WTC11 (cell line): ENCODE results near the gene CCDC50. TPM values are rescaled to one million over a fixed set of nuclear protein-coding genes. Genes with fewer than 3 reads are reported as not detected.
A peak's percentile ranks its signal among the peaks of the same experiment; 100 is the strongest.

ENCODE experiments used
- ATAC-seq: fragments of 200-7000 bp; cut with Tn5 transposase; 2 replicates; pipeline ENCODE4 v1.10.0; 2021; ENCODE audit warnings: mild to moderate bottlenecking, moderate library complexity
- CTCF ChIA-PET: fragments of 300-600 bp; sonication (Branson Sonifier 250); formaldehyde crosslinking; loops from one replicate; lab custom pipeline; 2021; ENCODE audit warnings: antibody characterized with exemption; lab: Charles Lee
- POLR2A ChIA-PET: fragments of 350-600 bp; sonication (Branson Sonifier 250); formaldehyde crosslinking; loops from one replicate; lab custom pipeline; 2021; ENCODE audit warnings: antibody characterized with exemption; lab: Charles Lee
- DNase-seq: peaks from one replicate; pipeline ENCODE4 v3.0.0; 2021; ENCODE audit warnings: low spot score
- H3K27ac Mint-ChIP-seq: 2 replicates; pipeline ENCODE4 v1.8.0; 2021; ENCODE audit warnings: mixed read lengths
- H3K27me3 Mint-ChIP-seq: 2 replicates; pipeline ENCODE4 v1.8.0; 2021; ENCODE audit warnings: low read depth, mild to moderate bottlenecking, moderate library complexity, mixed read lengths
- H3K36me3 Mint-ChIP-seq: 2 replicates; pipeline ENCODE4 v1.8.0; 2021; ENCODE audit warnings: mixed read lengths
- H3K4me1 Mint-ChIP-seq: 2 replicates; pipeline ENCODE4 v1.8.0; 2022; ENCODE audit warnings: mixed read lengths
- H3K4me3 Mint-ChIP-seq: 2 replicates; pipeline ENCODE4 v1.8.0; 2021; ENCODE audit warnings: mild to moderate bottlenecking, moderate library complexity, mixed read lengths
- H3K9me3 Mint-ChIP-seq: 2 replicates; pipeline ENCODE4 v1.8.0; 2021; ENCODE audit warnings: mixed read lengths
- AFF4 ChIP-seq: sonication (generic); formaldehyde crosslinking; IDR thresholded peaks from 2 replicates; pipeline ENCODE4 v1.8.1; 2023; ENCODE audit warnings: mild to moderate bottlenecking, missing genetic modification reagents, borderline replicate concordance
- ATF3 ChIP-seq: sonication (generic); formaldehyde crosslinking; conservative IDR thresholded peaks from 2 replicates; pipeline ENCODE4 v1.8.1; 2022; ENCODE audit warnings: mild to moderate bottlenecking, missing genetic modification reagents
- CDX4 ChIP-seq: fragments of 250-450 bp; sonication (Bioruptor Pico); IDR thresholded peaks from 2 replicates; pipeline ENCODE4 v1.9.0; 2021; ENCODE audit warnings: moderate library complexity, mild to moderate bottlenecking, inconsistent platforms, borderline replicate concordance
- CREB1 ChIP-seq: sonication (generic); formaldehyde crosslinking; IDR thresholded peaks from 2 replicates; pipeline ENCODE4 v1.8.0; 2023; ENCODE audit warnings: mild to moderate bottlenecking, missing genetic modification reagents
- GRHL2 ChIP-seq: fragments of 250-450 bp; sonication (Bioruptor Pico); IDR thresholded peaks from 2 replicates; pipeline ENCODE4 v1.8.0; 2022; ENCODE audit warnings: mild to moderate bottlenecking, moderate library complexity; ENCODE audit not compliant: insufficient replicate concordance, severe bottlenecking
- JUN ChIP-seq: sonication (generic); formaldehyde crosslinking; IDR thresholded peaks from 2 replicates; pipeline ENCODE4 v1.8.0; 2023; ENCODE audit warnings: mild to moderate bottlenecking, missing genetic modification reagents
- MLX ChIP-seq: sonication (generic); formaldehyde crosslinking; IDR thresholded peaks from 2 replicates; pipeline ENCODE4 v1.8.1; 2023; ENCODE audit warnings: mild to moderate bottlenecking, missing genetic modification reagents, moderate library complexity
- MXD4 ChIP-seq: fragments of 250-450 bp; sonication (Bioruptor Pico); IDR thresholded peaks from 2 replicates; pipeline ENCODE4 v1.8.0; 2021; ENCODE audit warnings: mild to moderate bottlenecking, moderate library complexity, borderline replicate concordance
- NFATC4 ChIP-seq: fragments of 250-450 bp; sonication (Bioruptor Pico); IDR thresholded peaks from 2 replicates; pipeline ENCODE4 v1.9.0; 2021; ENCODE audit warnings: mild to moderate bottlenecking
- NFYB ChIP-seq: sonication (generic); formaldehyde crosslinking; conservative IDR thresholded peaks from 2 replicates; pipeline ENCODE4 v1.8.0; 2022; ENCODE audit warnings: low read depth, missing genetic modification reagents
- OVOL2 ChIP-seq: fragments of 250-450 bp; sonication (Bioruptor Pico); IDR thresholded peaks from 2 replicates; pipeline ENCODE4 v1.9.0; 2021; ENCODE audit warnings: mild to moderate bottlenecking, borderline replicate concordance
- SMAD3 ChIP-seq: sonication (generic); formaldehyde crosslinking; IDR thresholded peaks from 2 replicates; pipeline ENCODE4 v1.8.0; 2022; ENCODE audit warnings: missing genetic modification reagents, mild to moderate bottlenecking, borderline replicate concordance
- TP53 ChIP-seq: sonication (generic); formaldehyde crosslinking; IDR thresholded peaks from 2 replicates; pipeline ENCODE4 v1.8.1; 2023; ENCODE audit warnings: mild to moderate bottlenecking, missing genetic modification reagents
- ZNF138 ChIP-seq: sonication (generic); formaldehyde crosslinking; conservative IDR thresholded peaks from 2 replicates; pipeline ENCODE4 v1.8.1; 2022; ENCODE audit warnings: mild to moderate bottlenecking, moderate library complexity, missing genetic modification reagents
- ZNF532 ChIP-seq: fragments of 250-450 bp; sonication (Bioruptor Pico); IDR thresholded peaks from 2 replicates; pipeline ENCODE4 v1.9.0; 2021; ENCODE audit warnings: mild to moderate bottlenecking, borderline replicate concordance
- total RNA-seq: library from RNA; stranded (reverse); gene quantifications from 3 replicates; pipeline ENCODE4 v1.2.3, GENCODE V29; 2021

CCDC50 gene
- total RNA-seq, 1 experiment from 2014 or later, result 33.1 TPM

- peak overlapping the region; percentile 75 for H3K27ac Mint-ChIP-seq
- peaks cover 31% of the 10 kb centered on the region for H3K4me1 Mint-ChIP-seq
- POLR2A ChIA-PET, result no interaction called here
- TF ChIP-seq AFF4 (CRISPR knock-in tag), result no peak
- no peak for TF ChIP-seq NFATC4
- no peak for TF ChIP-seq MLX
- no peak for TF ChIP-seq CREB1 (CRISPR knock-in tag)
- TF ChIP-seq GRHL2 (CRISPR knock-in tag), result no peak
- TF ChIP-seq OVOL2 (CRISPR knock-in tag), result no peak
- DNase-seq, result no peak
- no peaks in the 10 kb centered on the region for H3K9me3 Mint-ChIP-seq
- no peaks in the 10 kb centered on the region for H3K27me3 Mint-ChIP-seq
- ATAC-seq, result no peak
- CTCF ChIA-PET, result no interaction called here
- no peak overlapping the region for H3K4me3 Mint-ChIP-seq
- peaks cover 9% of the 10 kb centered on the region for H3K36me3 Mint-ChIP-seq
Measured at GRCh38 chr3:191382661-191383060, 53.5 kb downstream of the CCDC50 start.

GRCh38 chr3:191383124-191383523 lies 53.9 kb downstream of the CCDC50 start:
- no peak overlapping the region for H3K4me3 Mint-ChIP-seq
- TF ChIP-seq MLX (no peak), ZNF138 (no peak), NFYB (CRISPR knock-in tag) (no peak), ZNF532 (CRISPR knock-in tag) (no peak), TP53 (CRISPR knock-in tag) (no peak), SMAD3 (no peak), MXD4 (CRISPR knock-in tag) (no peak), CDX4 (CRISPR knock-in tag) (no peak), ATF3 (CRISPR knock-in tag) (no peak), JUN (CRISPR knock-in tag) (no peak)
- TF ChIP-seq, all 79 proteins: peak for 0
- ATAC-seq, result no peak
- Mint-ChIP-seq H3K4me1 (peaks cover 30% of the 10 kb centered on the region), H3K27me3 (no peaks in the 10 kb centered on the region), H3K27ac (peak overlapping the region; percentile 67), H3K9me3 (no peaks in the 10 kb centered on the region), H3K36me3 (peaks cover 9% of the 10 kb centered on the region)
- DNase-seq, result no peak
- ChIA-PET CTCF (no interaction called here), POLR2A (no interaction called here)
